ENCODE measurements around the gene TBC1D19. TPM values are rescaled to one million over a fixed set of nuclear protein-coding genes. Genes with fewer than 3 reads are reported as not detected.
A peak's percentile ranks its signal among the peaks of the same experiment; 100 is the strongest.
"Not testable (repeated sequence)": the region's sequence is repeated elsewhere in the genome, so short reads cannot be mapped to it uniquely, and the experiment has no call there.

Gene TBC1D19, protein sequence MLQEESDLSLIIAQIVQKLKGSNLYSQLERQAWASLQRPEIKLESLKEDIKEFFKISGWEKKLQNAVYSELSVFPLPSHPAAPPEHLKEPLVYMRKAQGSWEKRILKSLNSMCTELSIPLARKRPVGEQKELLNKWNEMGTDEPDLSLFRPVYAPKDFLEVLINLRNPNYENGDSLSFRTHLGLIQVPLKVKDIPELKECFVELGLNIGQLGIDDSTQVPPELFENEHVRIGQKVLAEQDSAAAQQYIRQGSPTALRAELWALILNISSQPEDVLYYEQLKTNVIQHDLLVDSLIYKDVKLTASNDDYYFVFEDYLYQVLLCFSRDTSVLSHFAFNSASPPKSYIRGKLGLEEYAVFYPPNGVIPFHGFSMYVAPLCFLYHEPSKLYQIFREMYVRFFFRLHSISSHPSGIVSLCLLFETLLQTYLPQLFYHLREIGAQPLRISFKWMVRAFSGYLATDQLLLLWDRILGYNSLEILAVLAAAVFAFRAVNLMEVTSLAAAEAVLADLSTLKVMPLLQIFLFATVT
- 7.6 and 12.9 TPM in 2 replicates for total RNA-seq (2014; rRNA removed; shearing (Covaris generic))

DNA sequence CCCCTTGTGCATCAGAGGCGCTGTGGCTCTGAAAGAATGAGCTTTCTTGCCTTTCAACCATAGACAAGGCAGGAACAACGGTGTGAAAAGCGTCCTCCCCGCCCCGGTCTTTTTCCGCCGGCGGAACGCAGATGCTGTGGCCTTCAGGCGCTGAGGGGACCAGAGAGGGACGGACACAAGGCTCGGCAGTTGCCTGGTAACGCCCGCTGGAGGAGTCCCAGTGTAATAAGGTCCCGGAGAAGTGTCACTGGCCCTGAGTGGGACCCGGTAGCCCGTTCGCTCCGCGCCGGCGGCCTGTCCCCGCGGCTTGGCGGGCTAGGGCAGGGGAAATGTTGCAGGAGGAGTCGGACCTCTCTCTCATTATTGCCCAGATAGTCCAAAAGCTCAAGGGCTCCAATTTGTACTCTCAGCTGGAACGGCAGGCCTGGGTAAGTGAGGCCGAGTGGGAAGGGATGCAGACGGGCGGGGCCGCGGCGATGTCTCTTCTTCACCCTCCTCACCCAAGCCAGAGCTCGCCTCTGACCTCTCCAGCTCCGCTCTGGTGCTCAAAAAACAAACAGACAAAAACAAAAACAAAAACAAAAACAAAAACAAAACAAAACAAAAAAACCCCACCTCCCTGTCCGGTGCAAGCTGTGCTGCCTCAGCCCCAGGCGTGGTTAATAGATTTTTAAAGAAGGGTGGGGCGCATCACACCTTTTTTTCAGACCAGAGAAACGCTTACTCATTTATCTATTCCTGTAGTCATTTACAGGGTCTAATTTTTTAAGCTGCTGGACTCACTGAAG, at the start of gene TBC1D19:
TSS of gene TBC1D19 (plus strand) at position 220 of the 788 bp plus-strand sequence. CDS start at position 330, 110 bp downstream.
- DNase-seq (ENCODE audit: low spot score) = peak; percentile 94
- in situ Hi-C loops (cut with HindIII; ENCODE audit: low sequenced_read_pairs) = no loop called here

DNA sequence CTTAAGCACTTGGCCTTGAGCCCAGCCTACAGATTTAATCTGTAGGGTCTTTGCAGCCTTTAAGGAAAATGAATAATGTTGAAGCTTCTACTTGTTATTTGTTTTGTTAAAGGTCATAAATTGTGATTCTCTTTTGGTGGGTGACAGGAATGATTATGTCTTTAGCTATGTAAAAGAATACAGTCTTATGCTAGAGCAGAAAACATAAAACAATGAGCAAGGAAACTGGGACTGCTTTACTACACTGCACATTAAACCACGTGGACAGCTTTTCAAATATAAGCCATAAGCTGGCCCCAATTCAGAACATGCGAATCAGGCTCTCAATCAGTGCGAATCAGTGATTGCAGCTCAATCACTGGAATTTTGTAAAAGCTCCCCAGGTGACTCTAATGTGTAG, 40.9 kb upstream of the TBC1D19 start:
- in situ Hi-C loops (cut with HindIII; ENCODE audit: low sequenced_read_pairs) = no loop called here
- no peak for DNase-seq (ENCODE audit: low spot score)

DNA sequence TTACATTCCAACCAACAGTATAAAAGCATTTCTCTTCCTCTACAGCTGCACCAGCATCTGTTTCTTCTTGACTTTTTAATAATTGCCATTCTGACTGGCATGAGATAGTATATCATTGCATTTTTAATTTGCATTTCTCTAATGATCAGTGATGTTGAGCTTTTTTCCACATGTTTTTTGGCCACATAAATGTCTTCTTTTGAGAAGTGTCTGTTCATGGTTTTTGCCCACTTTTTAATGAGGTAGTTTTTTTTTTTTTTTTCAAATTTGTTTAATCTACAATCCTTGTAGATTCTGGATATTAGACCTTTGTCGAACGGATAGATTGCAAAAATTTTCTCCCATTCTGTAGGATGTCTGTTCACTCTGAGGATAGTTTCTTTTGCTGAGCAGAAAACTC, 39.5 kb upstream of the TBC1D19 start:
- no peak for DNase-seq (ENCODE audit: low spot score)
- in situ Hi-C loops (cut with HindIII; ENCODE audit: low sequenced_read_pairs) = no loop called here

GRCh38 chr4:26548379-26548778, 35.5 kb upstream of the TBC1D19 start:
- in situ Hi-C loops (cut with HindIII; ENCODE audit: low sequenced_read_pairs); DNase-seq (ENCODE audit: low spot score): not testable (repeated sequence)

- no peak for DNase-seq (ENCODE audit: low spot score)
- in situ Hi-C loops (cut with HindIII; ENCODE audit: low sequenced_read_pairs) = no loop called here
Observed at GRCh38 chr4:26557164-26557563, 26.7 kb upstream of the TBC1D19 start.

DNA sequence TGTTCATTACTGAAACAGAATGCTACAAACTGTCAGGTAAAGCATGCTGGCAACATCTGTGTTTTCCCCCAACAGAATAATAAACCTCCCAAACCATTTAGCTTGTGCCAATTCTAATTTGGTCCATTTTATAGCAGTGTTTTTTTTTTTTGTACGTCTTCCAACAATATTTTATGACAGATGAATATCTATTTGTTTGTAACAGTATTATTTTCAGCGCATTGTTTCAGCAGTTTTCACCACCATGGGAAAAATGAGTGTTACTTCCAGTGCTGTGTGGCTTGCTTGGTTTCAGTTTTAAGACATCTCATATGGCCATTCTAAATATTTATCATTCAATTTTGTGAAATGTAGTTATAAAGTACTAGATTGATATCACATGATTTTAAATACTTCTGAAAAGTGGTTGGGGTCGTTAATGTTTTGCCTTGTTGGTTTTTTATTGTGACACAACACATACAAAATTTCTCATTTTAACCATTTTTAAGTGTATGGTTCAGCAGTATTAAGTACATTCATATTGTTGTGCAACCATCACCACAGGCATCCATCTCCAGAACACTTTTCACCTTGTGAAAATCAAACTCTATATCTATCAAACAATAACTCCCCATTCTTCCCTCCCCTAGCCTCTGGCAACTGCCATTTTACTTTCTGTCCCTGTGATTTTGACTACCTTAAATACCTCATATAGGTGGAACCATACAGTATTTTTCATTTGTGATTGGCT, 25.6 kb upstream of the TBC1D19 start:
- in situ Hi-C loops (cut with HindIII; ENCODE audit: low sequenced_read_pairs) = no loop called here
- no peak for DNase-seq (ENCODE audit: low spot score)

DNA sequence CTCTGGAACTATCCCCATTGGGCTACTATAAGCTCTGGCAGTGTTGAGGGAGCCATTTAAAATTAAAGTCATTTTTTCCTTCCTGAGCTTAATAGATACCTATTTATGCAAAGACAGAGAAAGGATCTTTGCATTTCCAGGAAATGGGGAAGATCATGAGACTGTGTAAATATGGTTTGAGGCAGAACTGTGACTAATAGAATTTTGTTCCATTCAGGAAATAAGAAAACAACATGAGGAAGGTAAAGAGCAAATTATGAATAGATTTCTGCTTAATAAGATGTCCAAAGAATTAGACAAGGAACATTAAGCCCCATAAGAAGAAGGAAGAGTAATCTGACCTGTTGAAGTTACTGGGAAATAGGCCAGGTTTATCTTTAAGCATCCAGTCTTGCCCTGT, 17.8 kb upstream of the TBC1D19 start:
- no peak for DNase-seq (ENCODE audit: low spot score)
- in situ Hi-C loops (cut with HindIII; ENCODE audit: low sequenced_read_pairs) = no loop called here

DNA sequence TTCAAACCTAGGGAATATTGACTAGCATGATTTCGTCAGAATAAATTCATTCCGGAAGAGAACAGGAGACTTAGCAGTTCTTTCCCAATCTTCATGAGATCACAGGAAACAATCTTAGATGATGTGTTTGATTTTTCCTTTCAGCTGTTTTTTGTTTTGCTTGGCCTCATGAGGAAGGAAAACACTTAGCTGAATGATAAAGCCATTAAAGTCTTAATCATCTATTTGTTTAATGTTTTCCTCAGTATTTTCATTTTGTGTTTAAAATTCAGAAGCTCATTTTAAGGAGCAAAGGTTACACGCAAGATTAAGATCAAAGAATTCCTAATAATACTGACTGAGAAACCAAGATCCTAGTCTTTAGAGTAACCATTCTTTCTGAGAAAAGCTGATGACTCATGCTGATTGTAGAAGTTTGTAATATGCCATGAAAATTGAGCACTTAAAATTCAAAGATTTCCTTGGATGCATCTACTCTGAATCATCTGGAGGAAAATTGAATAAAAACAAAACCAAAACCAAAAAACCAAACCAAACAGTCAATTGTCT, 15.4 kb upstream of the TBC1D19 start:
- DNase-seq (ENCODE audit: low spot score) = no peak

GRCh38 chr4:26570596-26570995, 13.3 kb upstream of the TBC1D19 start:
- DNase-seq (ENCODE audit: low spot score) = no peak
- in situ Hi-C loops (cut with HindIII; ENCODE audit: low sequenced_read_pairs) = no loop called here

More for the DNA sequence above, 15.4 kb upstream of the TBC1D19 start:
- in situ Hi-C loops (cut with HindIII; ENCODE audit: low sequenced_read_pairs) = no loop called here

DNA sequence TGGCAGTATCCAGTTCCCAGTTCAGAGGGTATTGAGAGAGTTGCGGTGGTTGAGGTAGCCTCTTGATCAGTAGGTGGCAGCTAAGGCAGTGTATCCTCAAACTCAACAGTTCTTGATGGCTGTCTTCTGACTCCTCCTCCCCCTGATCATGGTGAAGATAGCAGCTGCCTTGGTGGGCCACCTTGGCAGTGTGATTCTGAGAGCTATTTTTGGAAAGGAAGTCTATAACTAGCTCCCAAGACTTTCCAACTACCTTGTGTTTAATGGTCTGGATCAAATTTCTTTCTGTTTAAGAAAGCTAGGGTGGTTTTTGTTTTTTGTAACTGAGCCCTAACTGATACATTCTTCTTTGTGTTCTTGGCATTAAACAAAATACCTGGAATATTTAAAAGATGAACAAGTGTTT, 10.5 kb upstream of the TBC1D19 start:
- no peak for DNase-seq (ENCODE audit: low spot score)
- in situ Hi-C loops (cut with HindIII; ENCODE audit: low sequenced_read_pairs) = no loop called here

DNA sequence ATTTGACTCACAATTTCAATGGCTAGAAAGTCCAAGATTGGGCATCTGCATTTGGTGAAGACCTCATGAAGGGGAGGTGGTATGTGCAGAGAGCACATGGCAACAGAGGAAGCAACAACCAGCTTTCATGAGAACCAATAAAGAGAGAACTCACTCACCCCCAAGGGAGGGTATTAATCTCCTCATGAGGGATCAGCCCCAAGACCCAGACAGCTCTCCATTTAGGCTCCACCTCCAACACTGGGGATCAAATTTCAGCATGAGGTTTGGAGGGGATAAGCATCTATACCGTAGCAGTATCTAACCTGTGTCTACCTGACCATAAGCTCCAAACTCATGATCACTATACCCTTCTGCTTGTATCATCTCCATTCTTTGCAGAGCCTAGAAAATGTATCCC, 9.3 kb upstream of the TBC1D19 start:
- no peak for DNase-seq (ENCODE audit: low spot score)
- in situ Hi-C loops (cut with HindIII; ENCODE audit: low sequenced_read_pairs) = no loop called here

DNA sequence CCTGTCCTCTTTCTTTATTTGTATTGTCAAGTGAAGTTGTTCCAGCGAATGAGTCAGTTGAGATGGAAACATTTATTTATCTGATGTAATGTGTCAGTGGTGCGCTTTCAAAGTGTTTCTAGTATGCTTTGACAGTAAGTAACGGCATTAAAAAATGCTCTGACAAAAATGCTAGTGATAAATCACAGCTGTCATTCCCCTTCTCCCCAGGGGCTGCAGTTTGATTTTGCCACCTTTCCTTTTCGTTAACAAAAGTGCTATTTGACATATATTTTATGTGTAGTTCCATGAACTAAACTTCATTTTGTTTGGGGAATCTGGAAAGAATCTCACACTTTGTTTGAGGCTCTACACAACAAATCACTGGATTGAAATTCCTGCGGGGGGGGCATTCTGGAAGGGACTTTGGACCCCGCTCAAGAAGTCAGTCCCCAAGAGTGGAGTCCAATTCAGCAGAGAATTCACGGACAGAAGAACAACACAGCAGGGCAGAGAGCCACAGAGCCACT, 7.6 kb upstream of the TBC1D19 start:
- no peak for DNase-seq (ENCODE audit: low spot score)
- in situ Hi-C loops (cut with HindIII; ENCODE audit: low sequenced_read_pairs) = no loop called here

- in situ Hi-C loops (cut with HindIII; ENCODE audit: low sequenced_read_pairs) = no loop called here
- DNase-seq (ENCODE audit: low spot score) = no peak
Observed at GRCh38 chr4:26577066-26577465, 6.8 kb upstream of the TBC1D19 start.

DNA sequence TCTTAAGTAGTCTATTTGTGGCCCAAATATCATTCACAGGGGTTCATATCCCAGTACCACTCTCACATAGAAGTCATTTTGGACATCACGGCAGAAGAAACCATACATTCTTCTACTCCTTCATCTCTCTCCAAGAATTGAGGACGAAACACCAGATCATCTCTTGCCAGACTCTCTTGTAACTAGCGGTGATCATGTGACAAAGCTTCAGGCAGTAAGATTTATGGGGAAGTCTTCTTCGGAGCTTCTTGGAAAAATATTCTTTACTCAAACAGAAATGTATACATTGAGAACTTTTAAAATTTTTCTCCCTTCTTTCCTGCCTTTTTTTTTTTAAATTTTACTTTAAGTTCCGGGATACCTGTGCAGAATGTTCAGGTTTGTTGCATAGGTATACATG, 4.7 kb upstream of the TBC1D19 start:
- in situ Hi-C loops (cut with HindIII; ENCODE audit: low sequenced_read_pairs) = no loop called here
- DNase-seq (ENCODE audit: low spot score) = no peak

- in situ Hi-C loops (cut with HindIII; ENCODE audit: low sequenced_read_pairs); DNase-seq (ENCODE audit: low spot score): not testable (repeated sequence)
Observed at GRCh38 chr4:26581341-26581740, 2.5 kb upstream of the TBC1D19 start.

DNA sequence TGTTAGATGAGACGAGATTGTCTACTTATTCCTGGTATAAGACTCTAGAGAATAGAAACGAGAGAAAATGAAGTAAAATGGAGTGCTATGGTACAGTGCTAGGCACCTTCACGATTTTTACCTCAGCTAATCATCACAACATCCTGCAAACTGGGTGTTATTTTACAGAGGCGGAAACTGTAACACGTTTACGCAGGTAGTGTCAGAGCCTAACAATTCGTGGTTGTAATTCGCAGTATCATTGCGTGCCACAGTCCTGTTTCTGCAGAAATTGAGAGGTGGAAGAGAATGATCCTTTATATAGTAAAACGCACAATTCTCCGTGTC, 383 bp upstream of the TBC1D19 start:
- in situ Hi-C loops (cut with HindIII; ENCODE audit: low sequenced_read_pairs) = no loop called here
- no peak for DNase-seq (ENCODE audit: low spot score)

- no peak for DNase-seq (ENCODE audit: low spot score)
- in situ Hi-C loops (cut with HindIII; ENCODE audit: low sequenced_read_pairs) = no loop called here
Observed at GRCh38 chr4:26584725-26585124, 841 bp downstream of the TBC1D19 start.

DNA sequence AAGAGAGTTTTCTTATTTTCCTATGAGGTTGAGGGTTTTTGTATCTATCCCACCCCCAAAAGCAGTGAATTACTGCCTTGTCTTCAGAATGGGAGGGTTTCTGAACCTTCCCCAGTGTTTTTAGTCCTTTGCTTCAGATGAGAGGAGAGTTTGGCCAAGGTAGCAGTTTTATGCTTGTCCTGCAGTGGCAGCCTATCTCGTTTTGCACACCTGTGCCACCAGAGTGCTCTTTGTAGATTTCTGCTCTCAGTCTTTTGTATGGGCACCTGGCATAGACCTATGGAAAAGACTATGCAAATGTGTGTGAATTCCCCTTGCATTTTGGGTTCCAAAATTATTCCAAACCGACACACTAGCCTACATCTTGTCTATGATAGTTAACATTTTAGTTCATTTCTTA, 5.8 kb downstream of the TBC1D19 start:
- no peak for DNase-seq (ENCODE audit: low spot score)
- in situ Hi-C loops (cut with HindIII; ENCODE audit: low sequenced_read_pairs) = no loop called here

- no peak for DNase-seq (ENCODE audit: low spot score)
- in situ Hi-C loops (cut with HindIII; ENCODE audit: low sequenced_read_pairs) = no loop called here
Observed at GRCh38 chr4:26590639-26591038, 6.8 kb downstream of the TBC1D19 start.
